IPS-18c (cell line): Measurements from ENCODE around the gene GAL3ST3.
A peak's percentile ranks its signal among the peaks of the same experiment; 100 is the strongest.
"Not testable (repeated sequence)": the region's sequence is repeated elsewhere in the genome, so short reads cannot be mapped to it uniquely, and the experiment has no call there.

Experiments
- H3K4me3 ChIP-seq: 2 replicates; pipeline ENCODE4 v1.7.0; 2013; ENCODE audit warnings: low read depth, mild to moderate bottlenecking, low read length, moderate library complexity; ENCODE audit not compliant: insufficient read depth
- H3K9me3 ChIP-seq: one replicate; pipeline ENCODE4 v1.6.1; 2013; ENCODE audit warnings: mild to moderate bottlenecking, low read length, moderate library complexity; ENCODE audit not compliant: control insufficient read depth, insufficient read depth

Gene GAL3ST3, protein sequence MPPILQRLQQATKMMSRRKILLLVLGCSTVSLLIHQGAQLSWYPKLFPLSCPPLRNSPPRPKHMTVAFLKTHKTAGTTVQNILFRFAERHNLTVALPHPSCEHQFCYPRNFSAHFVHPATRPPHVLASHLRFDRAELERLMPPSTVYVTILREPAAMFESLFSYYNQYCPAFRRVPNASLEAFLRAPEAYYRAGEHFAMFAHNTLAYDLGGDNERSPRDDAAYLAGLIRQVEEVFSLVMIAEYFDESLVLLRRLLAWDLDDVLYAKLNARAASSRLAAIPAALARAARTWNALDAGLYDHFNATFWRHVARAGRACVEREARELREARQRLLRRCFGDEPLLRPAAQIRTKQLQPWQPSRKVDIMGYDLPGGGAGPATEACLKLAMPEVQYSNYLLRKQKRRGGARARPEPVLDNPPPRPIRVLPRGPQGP

DNA sequence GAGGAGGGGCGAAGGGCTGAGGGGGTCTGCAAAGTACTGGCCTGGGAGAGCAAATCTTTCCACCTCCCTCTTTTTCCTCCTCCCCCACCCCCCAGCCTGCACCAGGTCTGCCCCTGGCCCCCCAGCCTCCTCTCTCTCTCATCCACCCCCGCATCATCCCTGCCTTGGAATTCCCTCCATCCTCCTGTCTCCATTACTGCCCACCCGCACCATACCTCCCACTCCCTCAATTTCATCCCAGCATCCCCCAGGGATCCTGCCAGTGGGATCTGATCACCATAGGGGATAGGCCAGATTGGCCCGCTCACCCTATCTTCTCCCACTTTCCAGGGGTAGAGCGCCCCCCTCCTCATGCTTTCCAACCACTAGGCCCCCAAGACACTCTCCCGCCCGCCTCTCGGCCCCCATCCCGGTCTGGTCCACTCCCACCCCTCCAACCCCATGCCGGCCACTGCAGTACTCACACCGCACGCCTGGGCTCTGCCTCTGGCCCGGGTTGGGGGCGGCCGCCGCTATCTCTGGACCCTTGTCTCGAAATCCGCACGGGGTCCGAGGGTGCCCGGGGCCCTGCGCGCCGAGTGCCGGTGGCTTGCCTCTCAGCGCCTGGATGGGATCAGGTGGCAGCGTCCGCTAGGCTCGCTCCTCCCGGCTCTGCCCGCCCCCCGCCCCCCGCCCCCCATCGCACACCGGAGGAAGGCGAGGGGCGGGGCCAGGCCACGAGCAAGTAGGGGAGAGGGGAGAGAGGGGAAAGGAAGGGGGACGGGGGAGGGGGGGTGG is at the start of gene GAL3ST3:
GAL3ST3 (minus strand) TSS at position 615 of the 777 bp plus-strand sequence. CDS start 3,746 bp downstream, outside the sequence.
- Histone ChIP-seq H3K4me3 (peak within 1 kb of the TSS; percentile 75), H3K9me3 (peaks cover 3% of the 10 kb centered on the region)

DNA sequence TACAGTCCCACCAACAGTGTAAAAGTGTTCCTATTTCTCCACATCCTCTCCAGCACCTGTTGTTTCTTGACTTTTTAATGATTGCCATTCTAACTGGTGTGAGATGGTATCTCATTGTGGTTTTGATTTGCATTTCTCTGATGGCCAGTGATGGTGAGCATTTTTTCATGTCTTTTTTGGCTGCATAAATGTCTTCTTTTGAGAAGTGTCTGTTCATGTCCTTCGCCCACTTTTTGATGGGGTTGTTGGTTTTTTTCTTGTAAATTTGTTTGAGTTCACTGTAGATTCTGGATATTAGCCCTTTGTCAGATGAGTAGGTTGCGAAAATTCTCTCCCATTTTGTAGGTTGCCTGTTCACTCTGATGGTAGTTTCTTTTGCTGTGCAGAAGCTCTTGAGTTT is 43.2 kb upstream of the GAL3ST3 start:
- H3K9me3 ChIP-seq, H3K4me3 ChIP-seq: not testable (repeated sequence)

DNA sequence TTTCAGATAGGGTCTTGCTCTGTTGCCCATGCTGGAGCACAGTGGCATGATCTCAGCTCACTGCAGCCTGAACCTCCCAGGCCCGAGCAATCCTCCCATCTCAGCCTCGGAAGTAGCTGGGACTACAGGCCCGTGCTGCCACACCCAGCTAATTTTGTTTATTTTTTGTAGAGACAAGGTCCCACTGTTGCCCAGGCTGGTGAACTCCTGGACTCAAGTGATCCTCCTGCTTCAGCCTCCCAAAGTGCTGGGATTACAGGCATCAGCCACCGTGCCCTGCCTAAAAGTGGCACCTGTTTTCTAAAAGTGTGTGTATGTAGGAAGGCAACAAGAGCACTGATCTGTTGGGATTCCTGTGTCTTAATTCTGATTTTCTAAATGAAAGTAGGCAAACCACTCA is 41.3 kb upstream of the GAL3ST3 start:
- Histone ChIP-seq H3K9me3 (no peaks in the 10 kb centered on the region), H3K4me3 (no peak overlapping the region)

DNA sequence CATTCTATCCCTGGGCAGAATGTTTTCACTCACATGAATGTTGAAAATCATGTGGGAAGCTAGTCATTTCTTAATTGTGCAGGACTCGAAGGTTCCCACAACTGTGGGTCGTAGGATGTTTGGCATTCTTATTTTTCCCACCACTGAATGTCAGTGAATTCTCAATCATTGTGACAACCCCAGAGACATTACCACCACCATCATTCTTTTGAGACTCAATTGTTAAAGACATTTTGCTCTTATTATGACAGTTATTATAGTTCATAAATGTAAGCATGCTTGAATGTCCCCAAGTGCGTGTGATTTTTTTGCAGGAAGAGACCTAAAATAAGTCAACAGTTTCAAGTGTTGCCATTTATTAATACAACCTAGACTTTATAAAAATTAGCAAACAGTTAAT is 40.1 kb upstream of the GAL3ST3 start:
- no peak overlapping the region for H3K4me3 ChIP-seq
- H3K9me3 ChIP-seq = no peaks in the 10 kb centered on the region

DNA sequence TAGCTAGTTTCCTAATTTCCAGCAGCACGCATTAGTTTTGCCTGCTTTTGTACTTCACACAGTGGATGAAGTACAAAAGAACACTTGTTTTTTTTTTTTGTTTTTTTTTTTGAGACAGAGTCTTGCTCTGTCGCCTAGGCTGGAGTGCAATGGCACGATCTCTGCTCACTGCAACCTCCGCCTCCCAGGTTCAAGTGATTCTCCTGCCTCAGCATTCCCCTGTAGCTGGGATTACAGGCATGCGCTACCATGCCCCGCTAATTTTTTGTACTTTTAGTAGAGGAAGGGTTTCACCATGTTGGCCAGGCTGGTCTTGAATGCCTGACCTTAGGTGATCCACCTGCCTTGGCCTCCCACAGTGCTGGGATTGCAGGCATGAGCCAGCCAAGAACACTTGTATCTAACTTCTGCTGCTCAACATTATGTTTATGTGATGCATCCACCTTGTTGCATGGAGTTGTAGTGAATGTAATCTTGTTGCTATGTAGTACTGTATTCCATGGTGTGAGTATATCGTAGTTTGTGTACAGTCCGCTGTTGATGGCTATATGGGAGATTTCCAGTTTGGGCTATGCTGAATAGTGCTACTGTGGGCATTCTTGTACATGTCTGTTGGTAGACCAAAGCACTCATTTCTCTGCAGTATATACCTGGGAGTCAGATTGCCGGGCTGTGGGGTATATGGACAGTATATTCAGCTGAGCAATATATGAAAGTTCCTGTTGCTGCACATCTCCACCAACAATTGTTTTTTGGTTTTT is 38.4 kb upstream of the GAL3ST3 start:
- Histone ChIP-seq H3K9me3 (no peaks in the 10 kb centered on the region), H3K4me3 (no peak overlapping the region)

DNA sequence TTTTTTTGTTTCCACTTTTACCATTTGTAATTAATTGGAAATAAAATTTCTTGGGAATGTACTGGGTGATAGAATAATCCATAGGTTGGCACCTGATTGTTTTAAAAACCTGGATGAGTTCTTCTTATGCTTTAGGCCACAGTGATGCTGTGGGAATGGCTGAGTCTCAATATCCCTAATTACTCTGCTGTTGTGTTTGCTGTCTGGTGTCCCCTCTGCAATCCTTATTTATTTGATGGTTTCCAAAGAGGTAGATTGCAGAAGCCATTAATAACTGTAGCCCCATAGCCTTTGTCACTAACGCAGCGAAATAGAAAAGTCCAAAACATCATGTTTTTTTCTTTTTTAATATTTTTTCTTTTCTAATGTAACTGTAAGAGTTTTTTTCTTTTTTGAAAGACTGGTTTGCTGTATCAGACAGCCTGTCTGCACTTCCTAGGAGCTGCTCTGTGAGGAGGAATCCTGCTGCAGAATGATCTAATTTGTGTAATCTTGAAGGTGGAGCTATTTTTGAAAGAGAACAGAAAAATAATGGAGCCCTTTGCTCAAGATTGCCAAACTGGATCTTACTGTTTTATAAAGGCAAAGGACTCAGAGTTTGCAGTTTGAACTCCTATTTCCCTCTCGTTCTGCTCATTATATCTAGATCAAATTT is 36.0 kb upstream of the GAL3ST3 start:
- no peaks in the 10 kb centered on the region for H3K9me3 ChIP-seq
- H3K4me3 ChIP-seq = no peak overlapping the region

DNA sequence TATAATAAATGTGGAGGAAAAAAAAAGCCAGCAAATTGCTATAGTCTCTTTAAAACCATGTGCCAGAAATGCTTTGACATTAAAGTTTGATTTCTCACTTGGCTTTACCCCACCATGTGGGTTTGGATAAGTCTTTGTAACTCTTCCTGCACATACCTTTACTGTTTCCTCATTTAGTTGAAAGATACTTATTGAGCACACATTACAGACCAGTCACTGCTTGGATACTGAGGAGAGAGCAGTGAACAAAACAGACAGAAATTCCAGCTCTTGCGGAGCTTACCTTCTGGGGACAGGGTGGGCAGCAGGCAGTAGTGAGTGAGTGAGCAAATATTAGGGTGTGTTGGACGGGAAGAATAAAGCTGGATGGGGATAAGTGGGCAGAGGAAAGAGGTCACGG is 34.8 kb upstream of the GAL3ST3 start:
- H3K4me3 ChIP-seq = no peak overlapping the region
- H3K9me3 ChIP-seq = no peaks in the 10 kb centered on the region

DNA sequence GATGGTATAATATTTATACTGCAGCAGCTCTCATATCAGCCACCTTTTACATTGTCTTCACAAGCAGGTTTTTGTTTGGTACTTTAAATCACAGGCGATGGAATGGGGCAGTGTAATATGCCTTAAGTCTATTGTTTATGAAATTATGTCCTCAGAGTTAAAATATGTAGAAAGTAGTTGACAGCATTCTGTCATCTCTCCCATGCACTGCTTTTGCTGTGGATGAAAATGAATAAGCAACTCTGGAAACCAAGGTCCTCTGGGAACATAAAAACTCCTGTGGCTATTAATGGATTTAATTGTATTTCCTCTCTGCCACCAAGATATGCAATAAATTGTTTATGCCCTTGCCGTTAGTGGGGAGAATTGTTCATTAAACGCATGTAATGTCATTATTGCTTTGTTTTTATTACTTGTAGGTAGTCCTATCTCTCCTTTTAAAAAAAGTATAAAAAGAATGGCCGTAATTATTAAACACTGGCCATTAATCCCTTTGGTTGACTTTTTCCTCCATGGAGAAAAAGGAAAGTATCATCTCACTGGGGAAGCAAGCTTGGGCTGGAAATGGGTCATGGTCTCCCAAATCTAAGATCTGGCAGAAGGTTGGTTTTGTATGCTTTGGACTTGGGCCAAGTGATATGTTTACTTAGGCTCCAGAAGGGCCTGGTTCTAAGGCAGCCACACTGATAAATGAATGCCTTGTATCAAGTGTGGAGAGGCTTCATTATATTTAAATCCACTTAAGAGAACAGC is 34.2 kb upstream of the GAL3ST3 start:
- Histone ChIP-seq H3K4me3 (no peak overlapping the region), H3K9me3 (no peaks in the 10 kb centered on the region)

DNA sequence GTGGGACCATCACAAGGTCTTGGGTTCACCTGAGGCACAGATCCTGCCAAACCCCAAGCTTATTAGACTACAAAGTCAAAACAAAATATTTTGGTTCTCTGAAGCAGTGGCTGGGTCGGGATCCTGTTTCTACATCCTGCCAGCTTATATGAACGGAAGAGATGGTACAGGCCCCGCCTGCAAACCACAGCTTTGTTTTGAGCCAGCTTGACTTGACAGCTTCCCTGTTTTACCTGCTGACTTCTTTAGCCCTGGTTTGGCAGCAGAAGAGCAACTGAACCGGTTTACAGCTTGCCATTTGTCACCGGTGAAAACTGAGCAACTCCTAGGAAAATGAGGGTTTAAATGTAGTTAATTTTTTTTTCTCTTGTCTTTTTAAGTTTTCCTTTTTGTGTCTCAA is 32.5 kb upstream of the GAL3ST3 start:
- H3K9me3 ChIP-seq = no peaks in the 10 kb centered on the region
- H3K4me3 ChIP-seq = no peak overlapping the region

DNA sequence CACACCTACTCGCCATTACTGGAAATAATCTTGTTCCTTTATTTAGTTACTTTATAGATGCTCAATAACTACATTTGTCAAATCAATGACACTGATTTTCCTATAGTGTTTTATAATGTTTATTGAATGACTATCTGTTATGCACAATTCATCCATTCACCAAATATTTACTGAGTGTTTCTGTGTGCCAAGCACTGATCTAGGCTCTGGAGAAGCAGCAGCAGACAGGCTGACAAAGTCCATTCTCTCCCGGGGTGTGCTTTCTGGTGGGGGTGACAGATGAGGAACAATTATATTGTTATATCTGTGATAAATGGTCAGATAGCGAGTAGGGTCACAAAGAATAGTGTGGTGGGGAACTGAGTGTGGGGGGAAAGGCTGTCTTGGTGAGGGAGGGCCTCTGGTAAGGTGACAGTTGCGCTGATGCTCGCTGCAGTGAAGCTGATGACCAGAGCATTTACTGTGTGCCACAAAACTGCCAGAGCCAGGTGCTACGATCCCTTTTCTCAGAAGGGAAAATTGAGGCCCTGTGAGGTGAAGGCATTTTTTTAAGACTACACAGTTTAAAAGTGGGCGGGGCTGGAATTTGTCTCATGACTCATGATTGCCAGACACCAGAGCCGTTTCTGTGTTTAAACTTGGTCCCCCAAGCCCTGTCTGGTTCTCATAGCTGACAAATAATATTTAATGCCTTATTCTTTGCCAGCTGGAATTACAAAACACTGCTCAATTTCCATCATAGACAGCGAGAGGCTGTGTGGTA is 31.3 kb upstream of the GAL3ST3 start:
- H3K9me3 ChIP-seq = no peaks in the 10 kb centered on the region
- H3K4me3 ChIP-seq = no peak overlapping the region

DNA sequence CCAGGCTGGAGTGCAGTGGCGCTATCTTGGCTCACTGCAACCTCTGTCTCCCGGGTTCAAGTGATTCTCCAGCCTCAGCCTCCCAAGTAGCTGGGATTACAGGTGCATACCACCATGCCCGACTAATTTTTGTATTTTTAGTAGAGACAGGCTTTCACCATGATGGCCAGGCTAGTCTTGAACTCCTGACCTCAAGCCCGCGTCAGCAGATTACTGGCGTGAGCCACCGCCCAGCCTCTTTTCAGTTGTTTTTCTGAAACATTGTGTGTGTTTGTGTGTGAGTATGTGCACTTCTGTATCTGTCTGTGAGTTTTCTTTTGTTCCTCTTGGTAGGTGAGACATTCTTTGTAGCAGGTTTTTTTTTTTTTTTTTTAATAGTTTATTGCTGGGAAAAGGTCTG is 30.0 kb upstream of the GAL3ST3 start:
- not testable (repeated sequence) for H3K4me3 ChIP-seq, H3K9me3 ChIP-seq

DNA sequence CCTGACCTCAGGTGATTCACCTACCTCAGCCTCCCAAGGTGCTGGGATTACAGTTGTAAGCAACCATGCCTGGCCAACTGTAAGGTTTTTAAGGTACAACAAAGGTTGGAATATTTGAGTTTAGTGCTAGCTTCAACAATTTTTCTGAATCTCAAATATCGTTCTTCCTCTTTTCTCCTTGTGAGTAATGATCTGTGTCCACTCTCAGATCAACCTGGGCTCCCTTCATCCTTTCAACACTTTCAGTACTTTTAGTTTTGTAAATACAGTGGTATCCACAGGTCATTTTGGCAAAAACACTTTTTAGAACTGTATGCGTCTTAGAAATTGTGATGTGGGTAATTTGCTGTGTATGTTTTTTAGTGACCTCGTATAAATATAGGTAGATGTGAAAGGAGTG is 29.0 kb upstream of the GAL3ST3 start:
- Histone ChIP-seq H3K4me3 (no peak overlapping the region), H3K9me3 (no peaks in the 10 kb centered on the region)

DNA sequence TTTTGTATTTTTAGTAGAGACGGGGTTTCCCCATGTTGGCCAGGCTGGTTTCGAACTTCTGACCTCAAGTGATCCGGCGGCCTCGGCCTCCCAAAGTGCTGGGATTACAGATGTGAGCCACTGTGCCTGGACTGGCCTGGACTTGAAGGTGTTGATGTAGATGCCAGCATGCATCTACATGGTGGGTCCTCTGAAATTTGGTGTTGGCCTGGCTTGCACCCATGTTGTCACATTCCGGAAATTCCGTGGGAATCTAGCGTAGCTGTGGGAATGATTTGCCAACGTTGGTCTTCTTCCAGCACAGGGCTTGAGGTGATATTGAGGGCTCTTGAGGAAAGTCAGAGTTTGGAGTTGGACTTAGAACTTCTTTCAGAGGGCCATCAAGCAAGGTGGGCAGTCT is 27.6 kb upstream of the GAL3ST3 start:
- Histone ChIP-seq H3K9me3 (no peaks in the 10 kb centered on the region), H3K4me3 (no peak overlapping the region)

DNA sequence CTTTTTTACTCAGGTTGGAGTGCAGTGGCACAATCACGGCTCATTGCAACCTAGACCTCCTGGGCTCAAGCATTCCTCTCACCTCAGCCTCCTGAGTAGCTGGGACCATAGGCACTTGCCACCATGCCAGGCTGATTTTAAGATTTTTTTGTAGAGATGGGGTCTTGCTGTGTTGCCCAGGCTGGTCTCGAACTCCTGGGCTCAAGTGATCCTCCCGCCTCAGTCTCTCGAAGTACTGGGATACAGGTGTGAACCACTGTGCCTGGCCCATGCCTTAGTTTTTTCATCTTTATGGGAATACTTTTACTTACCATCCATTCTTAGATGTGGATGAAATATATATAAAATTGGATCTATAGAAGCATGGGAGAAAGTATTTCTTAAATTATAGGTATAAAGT is 26.3 kb upstream of the GAL3ST3 start:
- Histone ChIP-seq H3K4me3 (no peak overlapping the region), H3K9me3 (no peaks in the 10 kb centered on the region)

DNA sequence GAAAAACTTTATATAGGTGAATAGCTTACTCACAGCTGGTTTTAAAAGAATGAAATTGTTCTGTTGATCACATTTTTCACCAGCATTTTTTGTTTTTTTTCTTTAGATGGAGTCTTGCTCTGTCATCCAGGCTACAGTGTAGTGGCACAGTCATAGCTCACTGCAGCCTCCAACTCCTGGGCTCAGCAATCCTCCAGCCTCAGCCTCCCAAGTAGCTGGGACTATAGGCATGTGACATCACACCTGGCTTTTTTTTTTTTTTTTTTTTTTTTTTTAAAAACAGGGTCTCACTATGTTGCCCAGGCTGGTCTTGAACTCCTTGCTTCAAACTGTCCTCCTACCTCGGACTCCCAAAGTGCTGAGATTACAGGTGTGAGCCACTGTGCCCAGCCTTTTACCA is 24.7 kb upstream of the GAL3ST3 start:
- no peak overlapping the region for H3K4me3 ChIP-seq
- H3K9me3 ChIP-seq = no peaks in the 10 kb centered on the region

DNA sequence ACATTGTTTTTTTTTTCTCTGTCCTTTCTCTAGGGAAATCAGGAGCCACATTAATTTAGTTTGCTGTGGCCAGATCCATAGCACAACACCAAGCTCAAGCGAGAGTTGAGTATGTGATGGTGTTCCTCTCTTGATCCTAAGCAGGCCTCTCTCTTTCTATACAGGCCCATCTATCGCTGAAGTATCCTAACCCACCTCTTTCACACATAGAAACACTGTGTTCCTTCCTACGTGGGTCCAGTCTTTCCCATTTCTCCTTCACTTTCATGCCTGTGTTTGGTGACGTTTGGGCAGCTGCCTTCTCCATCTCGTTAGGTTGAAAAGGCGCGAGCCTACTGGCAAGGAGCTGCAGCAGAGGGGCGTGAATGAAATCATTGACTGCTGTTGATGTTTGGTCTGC is 23.6 kb upstream of the GAL3ST3 start:
- Histone ChIP-seq H3K4me3 (no peak overlapping the region), H3K9me3 (no peaks in the 10 kb centered on the region)
